Activated CD8-positive, alpha-beta memory T cell treated with anti-CD3 and anti-CD28 coated beads for 24 hours (primary cell): ENCODE results near the gene GABRB2.

ENCODE experiments used
- DNase-seq: peaks from one replicate; pipeline ENCODE4 v3.0.0-alpha.2; 2020

GABRB2 gene

DNA sequence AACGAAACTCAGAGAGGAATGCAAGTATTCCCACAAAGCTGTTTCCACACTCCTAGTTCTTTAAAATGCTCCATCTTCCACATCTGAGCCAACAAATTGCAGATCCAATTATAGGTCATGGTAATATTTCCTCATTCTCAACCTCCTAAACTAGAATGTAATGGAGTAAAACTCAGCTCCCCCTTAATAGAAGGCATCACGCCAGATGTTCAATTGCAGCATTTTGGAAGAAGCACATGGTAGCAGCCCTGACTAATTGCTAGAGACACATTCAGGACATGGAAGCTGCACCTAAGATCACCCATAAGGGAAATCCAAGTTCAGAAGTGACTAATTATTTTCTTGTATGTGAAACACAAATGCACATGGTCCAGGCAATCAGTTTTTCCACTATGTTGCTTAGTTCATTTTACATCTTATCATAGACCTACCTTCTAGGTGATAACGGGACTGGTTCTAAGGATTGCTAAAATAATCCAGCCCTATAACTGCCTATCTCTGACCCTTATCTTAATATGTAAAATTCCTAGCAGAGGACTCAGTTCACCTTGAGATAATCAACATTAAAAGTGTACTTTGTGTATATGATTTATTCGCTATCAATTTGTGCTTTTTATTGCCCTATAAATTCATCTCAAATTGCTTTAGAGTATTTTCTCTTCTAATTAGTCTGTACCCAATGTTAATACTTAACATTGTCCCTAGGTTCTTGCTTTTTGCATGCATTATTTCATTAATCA, 75.1 kb downstream of the GABRB2 start:
- no peak for DNase-seq

DNA sequence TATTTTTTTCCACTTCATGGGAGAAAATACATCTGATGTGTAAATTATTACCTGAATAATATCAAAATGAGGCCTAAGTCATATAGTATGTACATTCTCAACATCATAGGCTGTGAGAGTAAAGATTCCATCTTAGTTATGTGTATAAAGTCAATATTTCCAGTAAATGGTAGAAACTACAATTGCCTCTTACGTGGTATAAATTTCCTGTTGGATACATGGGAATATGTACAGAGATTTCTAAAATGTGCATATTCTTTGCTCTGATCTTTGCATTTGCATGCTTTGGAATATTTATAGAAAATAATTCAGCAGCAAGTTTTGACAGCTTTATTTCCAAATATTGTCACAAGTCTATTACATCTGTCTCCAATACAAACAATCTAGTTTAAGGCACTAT, 78.8 kb downstream of the GABRB2 start:
- no peak for DNase-seq

DNA sequence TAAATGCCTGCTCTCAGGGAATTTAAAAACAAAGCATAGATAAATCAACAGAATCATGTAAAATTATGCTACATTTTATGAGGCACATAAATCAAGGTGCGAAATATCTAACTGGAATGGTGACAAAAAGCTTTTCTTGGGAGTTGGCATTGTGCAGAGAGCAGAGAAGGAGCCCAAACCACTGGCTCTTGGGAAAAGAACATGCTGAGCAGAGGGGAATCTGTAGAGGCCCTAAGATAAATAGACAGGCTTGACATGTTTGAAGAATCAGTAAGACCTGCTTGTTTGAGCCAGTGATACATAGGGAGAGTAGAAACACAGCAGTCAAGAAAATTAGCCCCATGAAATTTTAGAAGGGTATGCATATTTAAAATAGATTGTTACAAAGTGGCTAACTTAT, 85.8 kb downstream of the GABRB2 start:
- no peak for DNase-seq

DNA sequence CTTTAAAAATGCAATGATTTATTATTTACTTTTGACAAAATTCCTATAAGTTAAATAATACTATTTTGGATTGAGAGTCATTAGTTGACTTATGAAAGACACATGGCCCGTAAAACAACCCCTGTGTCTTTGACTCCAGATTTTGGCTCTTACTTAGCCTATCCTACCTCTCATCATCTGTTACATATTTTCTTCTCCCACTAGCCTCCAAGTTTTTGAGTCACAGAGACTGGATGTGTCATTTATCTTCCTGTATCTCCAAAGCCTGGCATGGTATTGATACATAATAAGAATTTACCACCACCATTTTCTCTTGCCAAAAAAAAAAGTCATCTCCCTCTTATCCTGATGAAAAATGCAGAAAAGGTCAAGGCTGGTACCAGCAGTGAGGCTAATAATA, 99.9 kb downstream of the GABRB2 start:
- DNase-seq, result no peak

- no peak for DNase-seq
Measured at GRCh38 chr5:161442471-161442870, 104.1 kb downstream of the GABRB2 start.

- no peak for DNase-seq
Measured at GRCh38 chr5:161432798-161433197, 113.7 kb downstream of the GABRB2 start.

DNA sequence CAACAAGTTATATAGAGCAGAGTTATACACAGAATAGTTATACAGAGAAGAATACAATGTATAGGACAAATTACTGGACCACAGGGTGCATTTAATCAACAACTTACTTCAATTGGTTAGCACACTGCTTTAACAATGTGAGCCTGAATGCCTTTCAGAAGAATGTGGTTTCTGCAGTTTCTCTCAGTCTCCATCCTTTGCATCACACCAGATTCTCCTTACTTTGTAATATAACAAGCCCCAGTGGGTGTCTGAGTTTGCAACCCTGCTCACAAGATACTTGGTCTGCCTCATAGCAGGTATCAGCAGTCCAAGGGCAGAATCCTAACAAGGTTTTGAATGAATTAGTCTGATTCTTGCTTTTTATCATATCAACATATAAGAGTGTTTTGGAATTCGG, 114.6 kb downstream of the GABRB2 start:
- no peak for DNase-seq

DNA sequence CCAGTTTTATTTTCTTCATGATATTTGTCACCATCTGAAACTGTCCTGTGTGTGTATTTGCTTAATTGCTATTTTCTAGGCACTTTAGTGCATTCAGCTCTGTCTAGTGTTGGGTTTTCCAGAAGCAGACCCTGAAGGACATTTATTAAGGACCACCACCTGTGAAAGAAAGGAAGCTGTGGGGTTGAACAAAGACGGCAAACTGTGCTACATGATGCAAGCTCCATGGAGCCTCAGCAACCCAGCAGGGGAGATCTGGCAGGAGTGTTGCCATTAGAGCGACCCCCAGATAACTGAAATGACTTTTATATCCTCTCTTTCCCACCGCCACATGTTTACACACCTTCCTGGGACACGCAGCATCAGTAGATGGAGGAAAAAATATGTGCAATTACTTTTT, 125.5 kb downstream of the GABRB2 start:
- no peak for DNase-seq

DNA sequence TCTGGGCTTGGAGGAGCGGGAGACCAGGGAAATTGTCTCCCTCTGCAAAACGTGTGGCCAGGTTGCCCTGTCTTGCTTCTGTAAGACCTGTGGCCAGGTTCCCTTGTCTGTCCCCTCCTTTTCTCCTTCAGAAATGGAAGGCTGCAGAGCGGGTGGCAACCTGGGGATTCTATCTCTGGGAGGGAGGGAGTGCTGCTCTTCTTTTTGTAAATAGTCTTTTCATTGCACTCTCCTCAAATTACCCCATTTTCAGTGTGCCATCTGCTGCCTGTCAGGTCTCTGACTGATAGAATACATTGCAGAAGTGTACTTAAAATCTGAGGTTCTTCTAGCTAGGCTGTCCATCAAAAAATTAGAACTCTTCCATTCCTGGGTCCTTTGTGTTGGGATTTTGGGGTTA, 126.0 kb downstream of the GABRB2 start:
- no peak for DNase-seq

DNA sequence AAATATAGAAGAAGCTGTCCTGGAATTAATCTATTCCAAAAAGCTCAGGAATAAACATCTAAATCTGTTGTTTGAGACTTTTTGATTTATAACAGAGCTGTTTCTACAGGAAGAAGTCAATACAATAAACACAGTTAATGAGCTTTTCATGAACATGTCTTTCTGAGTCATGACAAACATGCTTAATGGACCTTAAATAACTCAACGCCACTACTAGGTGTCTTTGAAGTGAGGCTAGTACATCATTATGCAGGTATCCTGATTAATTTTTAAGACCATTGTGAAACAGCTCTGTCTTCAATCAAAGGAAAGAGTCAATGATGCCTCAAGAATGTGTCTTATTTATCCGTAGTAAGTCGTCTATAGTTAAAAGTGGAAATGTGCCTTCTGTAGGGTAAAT, 131.6 kb downstream of the GABRB2 start:
- DNase-seq, result no peak

- no peak for DNase-seq
Measured at GRCh38 chr5:161414037-161414436, 132.5 kb downstream of the GABRB2 start.

GRCh38 chr5:161412792-161413191, 133.7 kb downstream of the GABRB2 start:
- DNase-seq, result no peak

GRCh38 chr5:161411156-161411555, 135.4 kb downstream of the GABRB2 start:
- DNase-seq, result no peak

- DNase-seq, result no peak
Measured at GRCh38 chr5:161410640-161411039, 135.9 kb downstream of the GABRB2 start.

DNA sequence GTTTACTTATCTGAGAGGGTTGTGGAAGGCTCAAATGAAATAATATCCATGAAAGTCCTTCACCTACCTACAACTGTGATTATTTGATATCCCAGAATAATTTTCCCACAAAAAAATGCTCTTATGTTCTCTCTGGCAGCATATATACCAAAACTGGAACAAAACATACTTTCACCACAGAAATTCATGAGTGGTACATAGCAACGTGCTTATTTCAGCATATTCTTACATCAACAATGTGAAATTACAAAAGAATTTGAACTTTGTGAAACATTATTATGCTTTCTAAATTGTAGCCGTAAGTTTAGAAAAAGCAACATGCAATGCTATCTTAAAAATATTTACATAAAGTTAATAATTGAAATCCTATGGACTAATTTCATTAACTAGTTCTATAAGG, 137.1 kb downstream of the GABRB2 start:
- no peak for DNase-seq

- DNase-seq, result no peak
Measured at GRCh38 chr5:161406880-161407279, 139.6 kb downstream of the GABRB2 start.

- no peak for DNase-seq
Measured at GRCh38 chr5:161403996-161404395, 142.5 kb downstream of the GABRB2 start.

GRCh38 chr5:161403121-161403520, 143.4 kb downstream of the GABRB2 start:
- no peak for DNase-seq

DNA sequence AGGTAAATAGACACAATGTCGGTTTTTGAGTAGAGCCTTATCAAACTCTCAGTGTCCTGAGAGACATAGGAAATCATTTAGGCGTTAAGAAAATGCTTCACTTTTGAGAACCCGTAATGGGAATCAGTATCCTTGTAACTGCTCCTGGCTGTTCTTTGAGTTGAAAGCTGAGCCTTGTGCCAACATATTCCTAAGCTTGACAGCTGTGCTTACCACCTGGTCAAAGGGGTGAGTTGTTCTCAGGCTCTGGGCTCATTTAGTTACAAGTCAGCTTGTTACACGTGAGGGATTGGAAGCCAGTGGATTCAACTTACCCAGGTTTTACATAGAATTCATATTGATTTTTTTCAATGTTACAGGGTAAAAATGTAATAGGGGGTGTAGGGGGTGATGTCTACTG, 145.9 kb downstream of the GABRB2 start:
- DNase-seq, result no peak

DNA sequence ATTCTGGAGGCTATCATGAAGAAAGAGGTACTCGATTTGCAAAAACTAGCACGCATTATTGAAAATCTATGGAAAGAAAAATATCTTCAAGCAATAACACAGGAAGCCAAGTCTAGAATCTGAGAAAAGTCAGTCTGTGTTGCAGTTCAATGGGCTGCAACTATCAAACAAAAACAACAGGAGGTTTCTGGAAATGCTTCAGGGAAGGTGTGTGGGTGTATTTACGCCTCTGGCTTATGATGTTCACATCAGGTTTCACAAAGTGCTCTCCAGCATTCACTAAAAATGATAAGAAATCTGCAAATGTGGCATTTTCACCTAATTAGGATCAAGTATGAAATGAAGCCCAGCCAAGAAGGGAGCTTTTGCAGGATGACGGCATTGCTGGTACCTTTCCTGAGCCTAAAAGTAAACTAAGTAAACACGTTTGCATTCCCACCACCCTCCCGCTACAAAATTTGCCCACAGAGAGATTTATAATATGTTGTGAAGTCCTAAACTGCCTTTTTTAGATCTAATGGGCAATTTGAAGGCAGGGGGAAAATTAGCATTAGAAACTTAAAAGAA, 146.4 kb downstream of the GABRB2 start:
- DNase-seq, result no peak

- DNase-seq, result no peak
Measured at GRCh38 chr5:161397448-161397847, 149.1 kb downstream of the GABRB2 start.

DNA sequence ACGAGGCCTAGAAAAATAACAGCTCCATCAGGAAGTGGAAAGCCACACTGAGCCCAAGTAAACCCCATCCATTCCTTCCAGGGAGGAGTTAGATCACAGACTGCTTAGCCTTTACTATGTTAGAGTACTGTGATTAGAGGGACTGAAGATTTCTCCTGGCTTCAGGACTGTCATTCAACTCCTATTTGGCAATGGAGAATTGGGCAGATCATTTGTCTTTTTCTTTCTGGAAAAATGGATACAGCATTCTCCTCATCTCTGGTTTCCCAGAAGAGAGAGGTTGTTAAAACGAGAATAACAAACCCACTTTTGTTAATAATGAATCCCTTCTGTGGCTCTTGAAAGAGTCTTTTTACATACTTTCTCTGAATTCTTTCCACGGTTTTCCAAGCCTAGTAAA, 150.4 kb downstream of the GABRB2 start:
- no peak for DNase-seq

GRCh38 chr5:161391724-161392123, 154.8 kb downstream of the GABRB2 start:
- no peak for DNase-seq

DNA sequence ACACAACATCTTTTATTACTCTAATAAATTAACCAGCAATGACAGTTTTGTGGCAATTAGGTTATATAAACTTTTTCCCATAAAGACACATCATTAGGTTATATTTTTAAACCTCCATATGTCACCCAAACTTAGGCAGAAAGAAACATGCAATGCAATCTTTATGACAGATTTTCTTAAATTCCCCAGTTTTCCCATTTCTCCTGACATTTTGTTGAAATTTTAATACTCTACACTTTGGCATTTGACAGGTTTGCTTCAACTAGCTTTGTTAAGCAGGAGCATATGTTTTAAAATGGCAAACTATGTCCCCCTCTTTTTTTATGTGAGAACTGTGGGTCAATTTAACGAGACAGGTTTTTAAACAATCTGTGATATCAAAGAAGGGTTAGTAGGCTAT, 155.5 kb downstream of the GABRB2 start:
- no peak for DNase-seq

GRCh38 chr5:161387121-161387520, 159.4 kb downstream of the GABRB2 start:
- DNase-seq, result no peak
